Measurements from ENCODE around the gene MYL5. TPM values are rescaled to one million over a fixed set of nuclear protein-coding genes. Genes with fewer than 3 reads are reported as not detected.

MYL5 gene
- total and polyA plus RNA-seq, 2 of the 13 experiments (the other 11 are each of a cell fraction or from before 2014, with no cell fraction given), result 6.5 to 16.0 TPM

- intact Hi-C loops (cut with micrococcal nuclease; ENCODE audit: unreplicated experiment) (loop anchor here (5.0 kb wide), 1 partner anchor 38 kb away; no protein-coding TSS in a partner anchor), in situ Hi-C loops (cut with HindIII; ENCODE audit: extremely low pct_ligation_motif_present, low pct_unique_long_range_greater_than_20kb) (no loop called here)
- ATAC-seq (no peak), FAIRE-seq (no peak), DNase-seq (ENCODE audit: low spot score) (no peak)
- ChIA-PET POLR2A (interaction anchor here (1.2 to 1.6 kb wide), 2 partner anchors 11 to 16 kb away, joined by 4 to 9 read pairs; partner anchors contain the start of genes ATP5ME and MYL5), CTCF (ENCODE audit: low intra/inter-chr PET ratio, low total read pairs) (interaction anchor here (1.6 kb wide), 1 partner anchor 16 kb away, joined by 7 read pairs; no protein-coding TSS in a partner anchor)
- peak overlapping the region; percentile 82 for H3K4me2 ChIP-seq (ENCODE audit: low read depth, low read length)
- H3K27me3 ChIP-seq (ENCODE audit: control insufficient read depth in 1 of 2, insufficient read depth in 2 of 2, low read length in 2 of 2), result 0 out of 5 replicates have a peak, but pooled peaks cover 0 to 1% of the 10 kb centered on the region in 2 experiments
- H3K4me1 ChIP-seq (ENCODE audit: insufficient read depth, low read length), result peaks cover 83% of the 10 kb centered on the region
- WGBS (ENCODE audit: low lambda C conversion rate), result 27% methylated on average over 7 of the region's 21 CpGs
- 0 out of 2 replicates have a peak overlapping the region, but pooled peaks have one; percentile 4 for H3K9ac ChIP-seq (ENCODE audit: insufficient read depth, low read depth, low read length)
- BruUV-seq (replicated peaks), result no TSS peak
- no peaks in the 10 kb centered on the region for H4K20me1 ChIP-seq (ENCODE audit: insufficient read depth, low read length)
- no peak overlapping the region for H2AFZ ChIP-seq (ENCODE audit: low read length)
- no peaks in the 10 kb centered on the region for H3K36me3 ChIP-seq (replicated peaks in 1 of 2; ENCODE audit: control insufficient read depth in 1 of 2, insufficient read depth in 2 of 2, low read length in 2 of 2)
- no peaks in the 10 kb centered on the region for H3K79me2 ChIP-seq (ENCODE audit: insufficient read depth, low read length)
- no peak overlapping the region for H3K27ac ChIP-seq (ENCODE audit: extremely low read length, insufficient read depth, low read length)
- peak overlapping the region in 1 of 3 experiments; percentile 66; a peak in 1 of 6 replicates for H3K4me3 ChIP-seq (replicated peaks in 1 of 3; ENCODE audit: insufficient read depth in 1 of 3, low read depth in 2 of 3, low read length in 3 of 3)
- H3K9me3 ChIP-seq (ENCODE audit: low read length), result no peaks in the 10 kb centered on the region
- TF ChIP-seq FOXC1 (CRISPR knock-in tag; IDR thresholded peaks at IDR 0.05; ENCODE audit: borderline replicate concordance) (no peak), BRD4 (CRISPR knock-in tag; IDR thresholded peaks at IDR 0.05) (0 out of 2 replicates have a peak, but pooled peaks have one; percentile 35), ZNF333 (CRISPR knock-in tag; IDR thresholded peaks at IDR 0.05; ENCODE audit: borderline replicate concordance) (no peak), ZNF451 (CRISPR knock-in tag; IDR thresholded peaks at IDR 0.05) (no peak), NFYC (CRISPR knock-in tag; IDR thresholded peaks at IDR 0.05) (no peak), AHR (CRISPR knock-in tag; IDR thresholded peaks at IDR 0.05) (no peak), MNT (IDR thresholded peaks at IDR 0.05) (peak; percentile 56), RCOR2 (CRISPR knock-in tag; IDR thresholded peaks at IDR 0.05) (no peak), ZNF709 (CRISPR knock-in tag; IDR thresholded peaks at IDR 0.05) (no peak), MED1 (CRISPR knock-in tag; IDR thresholded peaks at IDR 0.05) (no peak), THAP8 (CRISPR knock-in tag; IDR thresholded peaks at IDR 0.05; ENCODE audit: borderline replicate concordance) (no peak), TOPORS (CRISPR knock-in tag; IDR thresholded peaks at IDR 0.05) (no peak), POLR2A (IDR thresholded peaks at IDR 0.05; ENCODE audit: insufficient read depth in 1 of 2, low read depth in 2 of 2, low read length in 2 of 2) (0 out of 4 replicates have a peak, but pooled peaks of 1 of the 2 experiments have one; percentile 31), CEBPB (IDR thresholded peaks at IDR 0.05; ENCODE audit: borderline replicate concordance, low read depth, low read length) (no peak), PLSCR1 (CRISPR knock-in tag; IDR thresholded peaks at IDR 0.05; ENCODE audit: borderline replicate concordance) (no peak), ZNF800 (CRISPR knock-in tag; IDR thresholded peaks at IDR 0.05) (no peak), ZSCAN12 (CRISPR knock-in tag; IDR thresholded peaks at IDR 0.05) (no peak), ZNF431 (CRISPR knock-in tag; IDR thresholded peaks at IDR 0.05; ENCODE audit: borderline replicate concordance, low read depth) (no peak), SAFB2 (CRISPR knock-in tag; IDR thresholded peaks at IDR 0.05; ENCODE audit: borderline replicate concordance, low read depth) (no peak), SALL1 (CRISPR knock-in tag; IDR thresholded peaks at IDR 0.05) (no peak), BCL6 (CRISPR knock-in tag; IDR thresholded peaks at IDR 0.05) (no peak)
Observed at GRCh38 chr4:684623-685327, 10.4 kb downstream of the MYL5 start.
